Activated CD8-positive, alpha-beta memory T cell treated with anti-CD3 and anti-CD28 coated beads for 48 hours (primary cell): ENCODE data around the gene SEPTIN11.
"Not testable (repeated sequence)": the region's sequence is repeated elsewhere in the genome, so short reads cannot be mapped to it uniquely, and the experiment has no call there.

Source experiments
- DNase-seq, 3 experiments: peaks; one replicate each; pipeline ENCODE4 v3.0.0-alpha.2; 2020; ENCODE audit warnings: low read depth in 2 of 3, low spot score in 2 of 3

SEPTIN11 gene

GRCh38 chr4:76952071-76952470 is 2.5 kb downstream of the SEPTIN11 start:
- no peak for DNase-seq

GRCh38 chr4:76952656-76953582 is 3.4 kb downstream of the SEPTIN11 start:
- DNase-seq: no peak

GRCh38 chr4:76953956-76954355 is 4.4 kb downstream of the SEPTIN11 start:
- DNase-seq: no peak

GRCh38 chr4:76954489-76954888 is 4.9 kb downstream of the SEPTIN11 start:
- no peak for DNase-seq

- DNase-seq: no peak
Observed at GRCh38 chr4:76955182-76955581, 5.6 kb downstream of the SEPTIN11 start.

- DNase-seq: no peak
Observed at GRCh38 chr4:76957004-76957738, 7.6 kb downstream of the SEPTIN11 start.

GRCh38 chr4:76958891-76959290 is 9.3 kb downstream of the SEPTIN11 start:
- DNase-seq: no peak

- no peak for DNase-seq
Observed at GRCh38 chr4:76960014-76960413, 10.5 kb downstream of the SEPTIN11 start.

- no peak for DNase-seq
Observed at GRCh38 chr4:76962406-76963130, 13.0 kb downstream of the SEPTIN11 start.

- DNase-seq: no peak
Observed at GRCh38 chr4:76963131-76963750, 13.7 kb downstream of the SEPTIN11 start.

GRCh38 chr4:76963927-76964326 is 14.4 kb downstream of the SEPTIN11 start:
- not testable (repeated sequence) for DNase-seq

- no peak for DNase-seq
Observed at GRCh38 chr4:76964769-76965168, 15.2 kb downstream of the SEPTIN11 start.

- DNase-seq: no peak
Observed at GRCh38 chr4:76965866-76966579, 16.5 kb downstream of the SEPTIN11 start.

GRCh38 chr4:76968937-76969336 is 19.4 kb downstream of the SEPTIN11 start:
- no peak for DNase-seq

- no peak for DNase-seq
Observed at GRCh38 chr4:76969495-76969894, 19.9 kb downstream of the SEPTIN11 start.

GRCh38 chr4:76969941-76970529 is 20.5 kb downstream of the SEPTIN11 start:
- DNase-seq: no peak

- no peak for DNase-seq
Observed at GRCh38 chr4:76972306-76972705, 22.8 kb downstream of the SEPTIN11 start.

- DNase-seq: no peak
Observed at GRCh38 chr4:76974150-76974549, 24.6 kb downstream of the SEPTIN11 start.

- no peak for DNase-seq
Observed at GRCh38 chr4:76977113-76977512, 27.6 kb downstream of the SEPTIN11 start.

- DNase-seq: no peak
Observed at GRCh38 chr4:76977736-76978350, 28.3 kb downstream of the SEPTIN11 start.
